Gastrocnemius medialis (tissue), 4 donors: Measurements from ENCODE around the gene CARD14.

Experiments
- CTCF ChIP-seq, 5 experiments: fragments of 450-650 bp in 3 of 5; fragments of 200-600 bp in 2 of 5; sonication (generic) in 2 of 5; IDR thresholded peaks in 4 of 5; conservative IDR thresholded peaks in 1 of 5; 1 replicate in 4 of 5; 2 replicates in 1 of 5; pipeline ENCODE4 v1.5.1; 2016 to 2019; ENCODE audit warnings: antibody characterized with exemption in 5 of 5, mild to moderate bottlenecking in 3 of 5, moderate library complexity in 3 of 5
- POLR2A ChIP-seq, 2 donors: fragments of 450-650 bp; IDR thresholded peaks; one replicate each; pipeline ENCODE4 v1.6.1; 2017; ENCODE audit warnings: antibody characterized with exemption in 2 of 2, mild to moderate bottlenecking in 2 of 2, moderate library complexity in 2 of 2

DNA sequence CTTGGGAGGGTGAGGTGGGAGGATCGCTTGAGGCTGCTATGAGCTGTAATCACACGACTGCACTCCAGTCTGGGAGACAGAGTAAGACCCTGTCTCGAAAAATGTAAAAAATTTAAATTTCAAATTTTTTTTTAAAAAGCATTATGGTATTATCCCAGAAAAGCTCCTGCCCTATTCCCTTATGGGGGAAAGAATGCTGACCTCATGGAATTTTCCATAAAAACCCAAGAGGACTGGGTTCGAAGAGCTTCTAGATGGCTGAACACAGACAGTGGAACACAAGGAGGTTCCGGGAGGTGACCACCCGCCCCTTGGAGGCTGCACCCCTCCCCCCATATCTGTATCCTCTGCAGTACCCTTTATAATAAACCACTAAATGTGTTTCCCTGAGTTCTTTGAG is 26.9 kb upstream of the CARD14 start:
- TF ChIP-seq CTCF (IDR thresholded peaks at IDR 0.05 in 4 of 5, conservative IDR thresholded peaks at IDR 0.05 in 1 of 5) = no peak
- no peak for TF ChIP-seq POLR2A (IDR thresholded peaks at IDR 0.05)
